Stimulated activated CD8-positive, alpha-beta memory T cell treated with anti-CD3 and anti-CD28 coated beads, Interleukin-12 subunit alpha, Interleukin-12 subunit beta, amount 100 ng/mL, for 24 hours (primary cell): ENCODE data around the gene E2F7.

Experiments
- DNase-seq: peaks from one replicate; pipeline ENCODE4 v3.0.0-alpha.2; 2020; ENCODE audit errors: extremely low read depth

The E2F7 gene

GRCh38 chr12:77062846-77063461 is 2.4 kb downstream of the E2F7 start:
- DNase-seq = no peak

GRCh38 chr12:77062396-77062795 is 3.0 kb downstream of the E2F7 start:
- no peak for DNase-seq

- DNase-seq = no peak
Observed at GRCh38 chr12:77060883-77061240, 4.5 kb downstream of the E2F7 start.

- no peak for DNase-seq
Observed at GRCh38 chr12:77060136-77060882, 5.1 kb downstream of the E2F7 start.

GRCh38 chr12:77058740-77059139 is 6.6 kb downstream of the E2F7 start:
- no peak for DNase-seq

- no peak for DNase-seq
Observed at GRCh38 chr12:77054851-77055250, 10.5 kb downstream of the E2F7 start.

- DNase-seq = no peak
Observed at GRCh38 chr12:77053259-77053658, 12.1 kb downstream of the E2F7 start.

- DNase-seq = no peak
Observed at GRCh38 chr12:77049767-77050353, 15.5 kb downstream of the E2F7 start.

- no peak for DNase-seq
Observed at GRCh38 chr12:77047341-77048109, 17.8 kb downstream of the E2F7 start.

GRCh38 chr12:77046468-77046867 is 18.9 kb downstream of the E2F7 start:
- no peak for DNase-seq

- no peak for DNase-seq
Observed at GRCh38 chr12:77045183-77045582, 20.2 kb downstream of the E2F7 start.

- no peak for DNase-seq
Observed at GRCh38 chr12:77044721-77045120, 20.6 kb downstream of the E2F7 start.

- no peak for DNase-seq
Observed at GRCh38 chr12:77042833-77043232, 22.5 kb downstream of the E2F7 start.

- DNase-seq = no peak
Observed at GRCh38 chr12:77040231-77040630, 25.1 kb downstream of the E2F7 start.

- no peak for DNase-seq
Observed at GRCh38 chr12:77035226-77035625, 30.1 kb downstream of the E2F7 start.

GRCh38 chr12:77033658-77034536 is 31.5 kb downstream of the E2F7 start:
- no peak for DNase-seq

GRCh38 chr12:77032406-77032805 is 33.0 kb downstream of the E2F7 start:
- DNase-seq = no peak

- no peak for DNase-seq
Observed at GRCh38 chr12:77031745-77032144, 33.6 kb downstream of the E2F7 start.

- DNase-seq = no peak
Observed at GRCh38 chr12:77025782-77026314, 39.5 kb downstream of the E2F7 start.

- no peak for DNase-seq
Observed at GRCh38 chr12:77023501-77023900, 41.9 kb downstream of the E2F7 start.

- no peak for DNase-seq
Observed at GRCh38 chr12:77019920-77020319, 45.4 kb downstream of the E2F7 start.
